GM18526 (cell line): Measurements from ENCODE around the gene RERG.

Experiments used
- POLR2A ChIP-seq: IDR thresholded peaks from 3 replicates; pipeline ENCODE4 v1.6.1; 2011; ENCODE audit not compliant: insufficient read length; ENCODE audit errors: extremely low read depth

Gene RERG

DNA sequence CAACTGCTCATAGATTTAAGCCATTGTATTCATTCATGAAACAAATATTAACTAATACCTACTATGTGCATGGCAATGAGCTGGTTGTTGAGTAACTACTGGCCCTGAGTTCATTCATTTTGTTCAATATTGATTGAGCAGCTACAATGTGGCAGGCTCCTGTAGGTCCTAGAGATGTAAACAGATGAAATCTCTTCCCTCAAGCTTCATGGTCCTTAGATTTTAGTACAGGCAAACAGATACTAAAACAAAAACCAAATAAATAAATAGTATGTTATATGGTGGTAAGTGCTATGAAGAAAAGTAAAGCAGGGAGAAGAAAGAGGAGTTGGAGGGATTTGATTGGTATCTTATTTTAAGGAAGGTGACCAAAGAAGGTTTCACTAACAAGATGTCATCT, 77.8 kb downstream of the RERG start:
- TF ChIP-seq POLR2A = no peak

DNA sequence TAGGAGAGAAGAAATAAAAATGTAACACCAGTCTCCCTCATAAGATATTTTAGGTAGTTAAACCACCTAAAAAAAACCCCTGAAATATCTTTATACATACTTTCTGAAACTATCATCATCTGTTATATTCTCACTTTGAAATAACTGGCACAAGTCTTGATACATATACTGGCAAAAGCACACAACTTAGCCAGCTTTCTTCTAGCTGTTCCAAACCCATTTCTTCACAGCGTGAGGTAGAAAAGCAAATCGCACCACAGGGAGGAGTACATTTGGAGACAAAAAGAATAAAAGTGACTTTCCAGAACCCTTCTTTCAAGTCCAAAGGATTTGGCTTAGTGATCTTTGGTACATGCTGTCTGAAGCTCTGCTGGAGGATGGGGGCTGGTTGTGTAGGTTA, 78.5 kb downstream of the RERG start:
- no peak for TF ChIP-seq POLR2A

DNA sequence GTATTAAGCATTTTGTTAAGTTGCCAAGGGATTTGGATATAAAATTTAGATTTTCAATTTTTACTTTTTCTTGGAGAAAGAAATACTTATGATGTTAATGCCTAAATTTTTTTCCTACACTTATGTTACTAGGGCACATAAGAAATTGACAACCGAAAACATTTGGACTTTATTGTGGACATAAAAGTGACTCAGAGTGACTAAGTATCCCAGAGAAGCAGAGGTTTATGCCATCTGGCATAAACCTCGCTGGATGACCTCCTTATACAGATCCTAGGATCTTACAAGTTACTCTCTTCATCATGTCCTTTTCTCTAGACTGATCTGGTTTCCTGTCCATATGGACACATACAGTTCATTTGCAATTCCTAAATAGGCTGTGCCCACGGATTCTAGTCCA, 89.8 kb downstream of the RERG start:
- TF ChIP-seq POLR2A = no peak

DNA sequence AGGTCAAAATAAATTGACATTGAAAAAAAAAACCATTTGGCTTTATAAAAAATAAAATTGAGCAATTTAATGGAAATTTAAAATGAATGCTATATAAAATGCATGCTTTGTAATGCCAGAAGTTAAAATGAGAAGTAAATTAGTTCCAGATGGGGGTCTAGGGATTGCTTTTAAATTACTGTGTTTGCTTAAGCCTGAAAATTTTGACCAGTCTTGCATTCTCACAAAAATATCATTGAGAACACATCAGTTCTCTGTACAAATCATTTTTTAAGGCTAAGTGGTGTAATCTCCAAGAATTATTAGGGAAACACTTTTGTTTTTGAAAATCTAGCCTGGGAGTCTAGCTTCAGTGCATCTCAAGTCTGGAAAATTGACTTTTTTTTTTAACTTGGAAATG, 90.7 kb downstream of the RERG start:
- TF ChIP-seq POLR2A = no peak

DNA sequence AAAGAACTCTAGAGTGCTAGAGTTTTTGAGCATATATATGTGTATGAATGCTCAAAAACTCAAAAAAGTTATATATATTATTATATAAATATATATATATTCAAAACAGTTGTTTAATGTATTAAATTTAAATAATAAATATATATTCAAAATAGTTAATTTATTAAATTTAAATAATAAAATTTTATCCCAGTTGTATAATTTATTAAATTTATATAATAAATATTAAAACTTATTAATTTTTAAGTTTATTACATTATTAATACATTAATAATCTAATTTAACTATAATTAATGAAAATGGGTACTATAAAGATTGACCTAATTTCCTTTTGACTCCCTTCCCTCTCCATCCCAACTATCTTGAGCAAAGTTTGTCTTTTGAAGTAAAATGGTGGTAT, 97.8 kb downstream of the RERG start:
- TF ChIP-seq POLR2A = no peak

DNA sequence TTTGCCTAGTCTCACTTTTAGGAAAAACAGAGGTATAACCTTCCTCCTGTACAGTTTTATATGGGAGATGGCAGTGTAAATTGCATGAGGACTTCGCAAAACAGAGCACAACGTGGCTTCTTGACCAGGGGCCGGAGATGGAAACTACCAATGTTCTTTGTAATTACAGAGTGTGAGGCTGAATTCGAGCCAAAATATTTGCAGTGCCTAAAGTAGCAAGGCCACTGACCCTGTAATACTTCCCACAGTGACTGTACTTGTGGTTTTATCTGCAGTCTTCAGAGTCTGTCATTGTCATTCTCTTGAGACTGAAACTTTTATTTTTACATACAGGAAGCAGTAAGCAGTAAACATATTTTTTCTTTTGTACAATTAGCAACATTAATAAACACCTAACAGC, 98.9 kb downstream of the RERG start:
- TF ChIP-seq POLR2A = no peak

DNA sequence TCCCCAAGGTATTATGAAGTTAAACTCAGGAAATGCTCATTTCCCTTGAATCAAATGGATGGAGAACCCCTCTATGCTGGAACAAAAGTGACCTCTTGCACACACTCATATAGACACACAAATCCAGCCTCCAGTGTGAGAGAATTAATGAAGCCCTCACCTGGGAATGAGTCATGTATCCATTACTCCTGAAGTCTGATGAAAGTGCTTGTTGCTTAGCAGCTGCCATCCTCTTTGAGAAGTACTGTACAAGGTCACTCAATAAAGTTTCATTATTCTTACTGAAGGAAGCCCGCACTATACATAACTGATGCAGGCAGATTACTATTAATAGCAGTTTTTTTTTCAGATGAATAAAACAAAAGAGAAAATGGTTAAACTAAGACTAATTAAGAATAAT, 102.3 kb downstream of the RERG start:
- no peak for TF ChIP-seq POLR2A

DNA sequence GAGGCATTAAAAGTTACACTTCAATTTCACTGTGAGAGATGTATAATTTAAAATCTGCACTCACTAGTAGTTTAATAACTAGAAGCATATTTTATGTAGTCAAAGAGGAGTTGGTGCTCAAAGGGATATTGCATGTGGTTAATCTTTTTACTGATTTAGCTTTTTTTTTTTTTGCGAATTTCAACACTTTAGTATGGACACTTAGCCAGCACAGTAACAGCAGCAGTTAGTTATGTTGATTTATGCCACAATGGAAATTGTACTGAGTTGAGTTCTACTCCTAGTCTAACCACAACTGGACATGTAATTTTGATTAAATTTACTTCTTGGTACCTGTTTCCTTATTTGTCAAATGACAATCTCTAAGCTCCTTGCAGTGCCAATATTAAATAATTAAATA, 104.2 kb downstream of the RERG start:
- no peak for TF ChIP-seq POLR2A

DNA sequence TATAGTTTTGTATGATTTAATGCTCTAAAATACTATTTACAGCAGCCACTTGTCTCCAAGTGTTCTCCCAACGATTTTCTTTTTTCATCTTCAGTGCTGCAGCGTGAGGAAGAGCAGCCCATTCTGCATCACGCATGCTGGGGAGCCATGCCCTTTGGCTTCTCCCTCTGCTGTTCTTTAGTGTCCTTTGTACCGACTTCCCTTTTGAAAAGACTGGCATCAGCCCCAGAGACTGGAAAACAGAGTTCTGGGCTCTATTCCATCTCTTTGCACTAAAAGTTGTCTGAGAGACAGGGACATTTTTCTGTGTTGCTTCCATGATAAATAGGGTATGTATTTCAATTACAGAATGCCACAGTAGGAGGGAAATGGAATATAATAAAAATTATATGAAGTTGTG, 105.1 kb downstream of the RERG start:
- TF ChIP-seq POLR2A = no peak

DNA sequence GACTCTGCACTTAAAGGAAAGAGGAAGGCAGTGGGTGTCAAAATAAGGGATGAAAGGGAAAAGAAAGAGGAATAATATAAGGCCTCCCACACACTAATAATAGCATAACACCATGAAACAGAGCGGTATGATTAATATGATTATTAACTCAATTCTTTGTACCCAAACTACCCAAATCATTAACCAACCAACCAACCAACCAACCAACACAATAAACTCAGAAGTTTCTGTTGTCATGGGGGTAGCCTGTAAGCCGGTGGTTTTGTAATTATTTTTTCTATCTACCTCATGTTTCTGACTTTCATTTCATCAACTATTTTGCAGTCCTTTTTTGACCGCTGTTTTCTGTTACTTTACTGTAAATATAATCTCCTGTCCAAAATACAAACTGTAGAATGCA, 105.8 kb downstream of the RERG start:
- TF ChIP-seq POLR2A = no peak

DNA sequence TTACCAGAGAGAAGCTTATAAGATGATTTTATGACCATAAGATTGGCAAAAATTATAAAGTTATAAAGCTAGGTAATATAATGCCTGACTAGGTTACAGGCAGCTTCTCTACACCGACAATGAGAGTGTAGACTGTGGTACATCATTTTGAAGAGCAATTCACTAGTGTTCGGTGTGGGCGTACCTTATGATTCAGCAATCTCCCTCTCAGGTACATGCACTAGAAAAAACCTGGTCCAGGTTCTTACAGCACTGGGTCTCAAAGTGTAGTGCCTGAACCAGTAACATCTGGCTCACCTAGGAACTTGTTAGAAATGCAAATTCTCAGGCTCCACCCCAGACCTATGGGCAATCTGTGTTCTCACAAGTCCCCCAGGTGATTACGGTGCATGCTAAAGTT, 106.7 kb downstream of the RERG start:
- TF ChIP-seq POLR2A = no peak

DNA sequence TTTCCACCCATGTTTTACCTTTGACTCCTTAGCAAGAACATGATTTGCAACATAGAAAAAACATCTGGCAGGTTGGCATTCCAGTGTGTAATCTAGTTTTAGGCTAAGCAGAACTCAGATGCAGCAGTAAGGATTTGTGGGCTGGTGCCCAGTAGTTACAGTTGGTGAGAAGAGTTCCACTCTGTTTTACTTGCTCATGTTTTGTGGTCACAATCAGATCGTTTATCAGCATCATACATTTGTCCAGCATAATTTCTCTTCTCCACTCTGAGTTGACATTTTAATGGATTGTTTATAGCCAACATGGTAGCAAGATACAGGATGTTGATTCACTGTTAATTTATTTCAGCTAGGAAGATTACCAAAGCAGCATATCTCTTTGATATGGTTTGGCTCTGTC, 128.4 kb downstream of the RERG start:
- no peak for TF ChIP-seq POLR2A

DNA sequence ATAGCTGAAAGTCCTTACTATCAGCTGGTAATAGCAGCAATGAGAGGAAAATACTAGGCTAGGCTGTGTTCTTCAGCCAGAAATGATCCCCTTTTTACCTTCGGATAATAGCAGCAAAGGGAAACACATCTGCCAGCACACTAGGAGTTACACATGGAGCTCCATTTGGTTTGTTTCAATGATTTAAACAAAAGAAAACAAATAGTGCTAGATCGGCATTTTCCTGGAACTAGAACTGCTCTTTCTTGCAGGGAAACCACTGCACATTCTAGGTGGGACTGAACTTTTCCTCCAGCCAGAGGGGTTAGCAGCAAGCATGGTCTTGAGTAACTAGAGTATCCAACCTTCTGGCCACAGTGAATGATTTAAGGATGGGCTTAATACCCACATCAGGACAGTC, 130.8 kb downstream of the RERG start:
- no peak for TF ChIP-seq POLR2A

DNA sequence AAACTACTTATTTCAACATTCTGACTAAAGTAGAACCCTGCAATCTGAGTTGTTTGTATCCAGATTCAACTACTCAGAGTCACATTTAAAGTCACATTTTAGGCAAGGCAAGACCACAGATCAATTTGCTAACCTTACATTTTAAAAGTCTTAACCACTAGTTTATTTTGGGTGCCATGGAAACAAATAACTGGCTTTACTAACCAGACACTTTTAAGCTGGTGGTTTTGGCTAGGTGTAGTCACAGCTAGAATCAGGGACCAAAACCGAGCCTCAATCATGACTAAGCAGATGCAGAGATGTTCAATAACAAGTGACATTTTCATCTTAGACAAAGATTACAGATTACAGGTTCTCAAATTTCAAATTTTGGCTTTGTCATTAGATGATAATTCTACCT, 133.1 kb downstream of the RERG start:
- TF ChIP-seq POLR2A = no peak

DNA sequence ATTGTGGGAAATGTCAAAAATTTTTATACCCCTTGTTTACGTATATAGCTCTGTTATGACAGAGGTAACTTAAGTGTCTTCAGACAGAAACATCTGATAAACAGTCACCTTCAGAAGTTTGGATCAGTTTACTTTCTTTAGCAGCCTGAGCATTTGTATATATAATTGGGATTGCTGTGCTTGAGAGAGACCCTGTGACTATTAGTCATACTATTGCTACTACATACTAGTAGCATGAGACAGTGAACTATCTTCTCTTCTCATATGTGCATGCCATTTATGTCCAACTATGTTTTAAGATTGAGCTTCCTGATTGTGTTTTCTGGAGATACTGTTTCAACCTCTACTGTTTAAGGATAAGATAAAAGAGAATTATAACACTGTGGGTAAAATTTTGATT, 146.9 kb downstream of the RERG start:
- TF ChIP-seq POLR2A = no peak

DNA sequence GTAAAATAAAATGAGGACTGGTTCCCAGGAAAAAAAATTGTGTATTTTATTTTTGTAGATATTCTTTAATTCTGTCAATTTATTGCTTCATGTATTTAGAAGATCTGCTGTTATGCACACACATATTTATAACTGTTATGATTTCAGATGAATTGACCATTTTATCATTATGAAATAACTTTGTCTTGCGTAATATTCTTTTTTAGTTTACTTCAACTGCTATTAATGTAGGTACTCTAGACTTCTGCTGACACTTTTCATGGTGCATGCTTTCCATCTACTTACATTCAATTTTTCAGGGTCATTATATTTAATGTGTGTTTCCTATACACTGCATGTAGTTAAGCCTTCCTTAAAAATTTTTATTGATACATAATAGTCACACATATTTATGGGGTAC, 162.1 kb downstream of the RERG start:
- TF ChIP-seq POLR2A = no peak
